ENCODE measurements around the gene CPS1. TPM values are rescaled to one million over a fixed set of nuclear protein-coding genes. Genes with fewer than 3 reads are reported as not detected.

The CPS1 gene
- total RNA-seq, 1 donor from 2014 or later: 0.18 TPM

GRCh38 chr2:210630873-210631560 lies 74.6 kb downstream of the CPS1 start:
- no peak for DNase-seq (ENCODE audit: low spot score)
- Mint-ChIP-seq H3K36me3 (ENCODE audit: low read depth) (no peaks in the 10 kb centered on the region), H3K4me3 (no peak overlapping the region), H3K27ac (no peak overlapping the region), H3K4me1 (ENCODE audit: low read depth) (no peaks in the 10 kb centered on the region), H3K9me3 (no peaks in the 10 kb centered on the region), H3K27me3 (ENCODE audit: insufficient read depth) (no peaks in the 10 kb centered on the region)
- intact Hi-C loops (cut with micrococcal nuclease): no loop called here

- intact Hi-C loops (cut with micrococcal nuclease): no loop called here
- Mint-ChIP-seq H3K27ac (no peak overlapping the region), H3K36me3 (ENCODE audit: low read depth) (no peaks in the 10 kb centered on the region), H3K27me3 (ENCODE audit: insufficient read depth) (no peaks in the 10 kb centered on the region), H3K4me1 (ENCODE audit: low read depth) (no peaks in the 10 kb centered on the region), H3K9me3 (no peaks in the 10 kb centered on the region), H3K4me3 (no peak overlapping the region)
- no peak for DNase-seq (ENCODE audit: low spot score)
Measured at GRCh38 chr2:210633699-210634098, 77.3 kb downstream of the CPS1 start.

GRCh38 chr2:210635257-210635656 lies 78.9 kb downstream of the CPS1 start:
- H3K4me1 Mint-ChIP-seq (ENCODE audit: low read depth): no peaks in the 10 kb centered on the region
- H3K4me3 Mint-ChIP-seq: no peak overlapping the region
- no peaks in the 10 kb centered on the region for H3K36me3 Mint-ChIP-seq (ENCODE audit: low read depth)
- no peaks in the 10 kb centered on the region for H3K9me3 Mint-ChIP-seq
- no peak for DNase-seq (ENCODE audit: low spot score)
- no peaks in the 10 kb centered on the region for H3K27me3 Mint-ChIP-seq (ENCODE audit: insufficient read depth)
- intact Hi-C loops (cut with micrococcal nuclease): no loop called here
- no peak overlapping the region for H3K27ac Mint-ChIP-seq

GRCh38 chr2:210642333-210642732 lies 85.9 kb downstream of the CPS1 start:
- H3K36me3 Mint-ChIP-seq (ENCODE audit: low read depth): no peaks in the 10 kb centered on the region
- H3K27ac Mint-ChIP-seq: no peak overlapping the region
- no peaks in the 10 kb centered on the region for H3K9me3 Mint-ChIP-seq
- no peak overlapping the region for H3K4me3 Mint-ChIP-seq
- intact Hi-C loops (cut with micrococcal nuclease): no loop called here
- H3K4me1 Mint-ChIP-seq (ENCODE audit: low read depth): no peaks in the 10 kb centered on the region
- DNase-seq (ENCODE audit: low spot score): no peak
- no peaks in the 10 kb centered on the region for H3K27me3 Mint-ChIP-seq (ENCODE audit: insufficient read depth)

- H3K4me1 Mint-ChIP-seq (ENCODE audit: low read depth): no peaks in the 10 kb centered on the region
- no peak overlapping the region for H3K4me3 Mint-ChIP-seq
- intact Hi-C loops (cut with micrococcal nuclease): no loop called here
- no peaks in the 10 kb centered on the region for H3K9me3 Mint-ChIP-seq
- no peaks in the 10 kb centered on the region for H3K27me3 Mint-ChIP-seq (ENCODE audit: insufficient read depth)
- DNase-seq (ENCODE audit: low spot score): no peak
- no peak overlapping the region for H3K27ac Mint-ChIP-seq
- no peaks in the 10 kb centered on the region for H3K36me3 Mint-ChIP-seq (ENCODE audit: low read depth)
Measured at GRCh38 chr2:210647151-210647550, 90.8 kb downstream of the CPS1 start.

- no peak for DNase-seq (ENCODE audit: low spot score)
- Mint-ChIP-seq H3K4me1 (ENCODE audit: low read depth) (no peaks in the 10 kb centered on the region), H3K27me3 (ENCODE audit: insufficient read depth) (no peaks in the 10 kb centered on the region), H3K27ac (no peak overlapping the region), H3K4me3 (no peak overlapping the region), H3K9me3 (no peaks in the 10 kb centered on the region), H3K36me3 (ENCODE audit: low read depth) (no peaks in the 10 kb centered on the region)
- intact Hi-C loops (cut with micrococcal nuclease): no loop called here
Measured at GRCh38 chr2:210654091-210654490, 97.7 kb downstream of the CPS1 start.

DNA sequence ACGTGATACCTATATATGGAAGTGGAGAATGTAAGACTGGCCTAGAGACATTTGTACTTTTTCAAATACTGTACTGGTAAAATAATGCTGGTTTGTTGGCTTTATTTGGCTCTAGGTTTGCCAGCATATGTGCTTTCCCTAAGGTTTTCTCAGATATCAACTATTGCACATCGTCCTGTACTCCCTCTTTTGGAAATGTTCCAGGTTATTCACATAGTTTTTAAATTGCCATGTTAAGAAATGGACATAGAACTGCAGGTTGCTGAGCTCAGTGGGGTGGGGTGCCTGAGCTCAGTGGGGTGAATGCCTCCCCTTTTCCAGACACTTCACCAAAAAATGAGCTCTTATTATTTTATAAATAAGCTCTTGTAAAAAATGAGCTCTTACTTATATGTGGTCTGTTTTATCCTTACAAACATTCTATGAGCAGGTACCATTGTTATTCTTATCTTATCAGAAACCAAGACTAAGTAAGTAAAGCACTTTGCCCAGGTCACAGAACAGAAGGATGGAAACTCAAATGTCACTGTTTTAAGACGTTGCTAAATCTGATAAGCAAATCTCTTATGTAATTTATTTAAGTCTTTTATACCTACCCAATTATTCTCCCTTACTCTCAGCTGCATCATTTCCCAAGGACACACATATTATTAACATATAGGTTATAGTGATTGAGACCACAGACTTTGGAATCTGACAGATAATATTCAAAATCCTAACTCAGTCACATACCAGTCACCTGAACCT lies 99.0 kb downstream of the CPS1 start:
- Mint-ChIP-seq H3K36me3 (ENCODE audit: low read depth) (no peaks in the 10 kb centered on the region), H3K4me1 (ENCODE audit: low read depth) (no peaks in the 10 kb centered on the region), H3K4me3 (no peak overlapping the region), H3K27ac (no peak overlapping the region), H3K27me3 (ENCODE audit: insufficient read depth) (no peaks in the 10 kb centered on the region), H3K9me3 (no peaks in the 10 kb centered on the region)
- DNase-seq (ENCODE audit: low spot score): no peak
- intact Hi-C loops (cut with micrococcal nuclease): no loop called here

DNA sequence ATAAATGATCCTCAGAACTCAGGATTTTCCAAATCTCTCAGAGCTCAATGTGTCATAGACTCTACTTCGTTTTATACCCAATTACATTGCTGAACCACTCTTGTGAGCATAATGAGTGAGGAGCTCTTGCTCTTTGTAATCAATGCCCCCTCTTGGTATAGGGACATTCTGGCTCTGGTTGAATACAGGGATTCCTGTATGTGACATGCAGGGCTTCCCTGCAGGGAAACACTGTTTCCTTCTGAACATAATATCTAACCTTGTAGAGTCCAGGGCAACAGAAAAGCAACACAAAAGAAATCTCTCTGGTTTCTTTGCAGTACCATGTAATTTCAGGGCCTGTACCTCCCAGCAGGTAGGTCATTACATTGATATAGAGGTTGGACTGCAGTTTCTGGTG lies 101.5 kb downstream of the CPS1 start:
- no peak overlapping the region for H3K27ac Mint-ChIP-seq
- H3K4me1 Mint-ChIP-seq (ENCODE audit: low read depth): no peaks in the 10 kb centered on the region
- DNase-seq (ENCODE audit: low spot score): no peak
- H3K4me3 Mint-ChIP-seq: no peak overlapping the region
- intact Hi-C loops (cut with micrococcal nuclease): no loop called here
- no peaks in the 10 kb centered on the region for H3K9me3 Mint-ChIP-seq
- no peaks in the 10 kb centered on the region for H3K36me3 Mint-ChIP-seq (ENCODE audit: low read depth)
- H3K27me3 Mint-ChIP-seq (ENCODE audit: insufficient read depth): no peaks in the 10 kb centered on the region

DNA sequence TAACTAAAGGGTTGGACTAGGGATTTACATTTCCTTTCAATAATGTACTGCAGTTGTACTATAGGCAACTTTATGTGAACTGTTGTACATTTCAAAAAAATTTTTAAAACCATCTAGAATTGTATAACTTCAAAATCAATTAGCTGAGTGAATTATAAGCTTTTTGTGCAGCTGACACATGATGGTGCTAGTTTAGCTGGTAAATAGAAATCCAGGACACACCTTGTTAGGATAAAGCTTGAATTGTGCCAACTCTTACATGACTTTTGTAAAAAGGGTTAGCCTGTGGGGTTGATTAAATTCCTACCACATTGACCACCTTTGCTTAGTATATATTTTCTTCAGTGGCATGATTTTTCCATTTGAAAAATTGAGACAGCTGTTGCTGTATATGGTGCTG lies 104.4 kb downstream of the CPS1 start:
- no peaks in the 10 kb centered on the region for H3K4me1 Mint-ChIP-seq (ENCODE audit: low read depth)
- H3K9me3 Mint-ChIP-seq: no peaks in the 10 kb centered on the region
- no peaks in the 10 kb centered on the region for H3K36me3 Mint-ChIP-seq (ENCODE audit: low read depth)
- no peak for DNase-seq (ENCODE audit: low spot score)
- no peak overlapping the region for H3K27ac Mint-ChIP-seq
- intact Hi-C loops (cut with micrococcal nuclease): no loop called here
- no peaks in the 10 kb centered on the region for H3K27me3 Mint-ChIP-seq (ENCODE audit: insufficient read depth)
- H3K4me3 Mint-ChIP-seq: no peak overlapping the region

GRCh38 chr2:210662560-210662959 lies 106.2 kb downstream of the CPS1 start:
- H3K4me1 Mint-ChIP-seq (ENCODE audit: low read depth): no peaks in the 10 kb centered on the region
- no peak for DNase-seq (ENCODE audit: low spot score)
- peaks cover 2% of the 10 kb centered on the region for H3K27me3 Mint-ChIP-seq (ENCODE audit: insufficient read depth)
- intact Hi-C loops (cut with micrococcal nuclease): no loop called here
- no peaks in the 10 kb centered on the region for H3K9me3 Mint-ChIP-seq
- H3K36me3 Mint-ChIP-seq (ENCODE audit: low read depth): no peaks in the 10 kb centered on the region
- H3K4me3 Mint-ChIP-seq: no peak overlapping the region
- no peak overlapping the region for H3K27ac Mint-ChIP-seq

- H3K9me3 Mint-ChIP-seq: no peaks in the 10 kb centered on the region
- H3K27me3 Mint-ChIP-seq (ENCODE audit: insufficient read depth): peaks cover 2% of the 10 kb centered on the region
- no peaks in the 10 kb centered on the region for H3K36me3 Mint-ChIP-seq (ENCODE audit: low read depth)
- no peak overlapping the region for H3K4me3 Mint-ChIP-seq
- no peaks in the 10 kb centered on the region for H3K4me1 Mint-ChIP-seq (ENCODE audit: low read depth)
- intact Hi-C loops (cut with micrococcal nuclease): no loop called here
- H3K27ac Mint-ChIP-seq: no peak overlapping the region
- DNase-seq (ENCODE audit: low spot score): no peak
Measured at GRCh38 chr2:210663631-210664089, 107.3 kb downstream of the CPS1 start.

- no peaks in the 10 kb centered on the region for H3K9me3 Mint-ChIP-seq
- DNase-seq (ENCODE audit: low spot score): no peak
- H3K27me3 Mint-ChIP-seq (ENCODE audit: insufficient read depth): peaks cover 2% of the 10 kb centered on the region
- intact Hi-C loops (cut with micrococcal nuclease): no loop called here
- H3K4me1 Mint-ChIP-seq (ENCODE audit: low read depth): no peaks in the 10 kb centered on the region
- no peak overlapping the region for H3K27ac Mint-ChIP-seq
- H3K36me3 Mint-ChIP-seq (ENCODE audit: low read depth): no peaks in the 10 kb centered on the region
- H3K4me3 Mint-ChIP-seq: no peak overlapping the region
Measured at GRCh38 chr2:210667711-210668110, 111.3 kb downstream of the CPS1 start.

DNA sequence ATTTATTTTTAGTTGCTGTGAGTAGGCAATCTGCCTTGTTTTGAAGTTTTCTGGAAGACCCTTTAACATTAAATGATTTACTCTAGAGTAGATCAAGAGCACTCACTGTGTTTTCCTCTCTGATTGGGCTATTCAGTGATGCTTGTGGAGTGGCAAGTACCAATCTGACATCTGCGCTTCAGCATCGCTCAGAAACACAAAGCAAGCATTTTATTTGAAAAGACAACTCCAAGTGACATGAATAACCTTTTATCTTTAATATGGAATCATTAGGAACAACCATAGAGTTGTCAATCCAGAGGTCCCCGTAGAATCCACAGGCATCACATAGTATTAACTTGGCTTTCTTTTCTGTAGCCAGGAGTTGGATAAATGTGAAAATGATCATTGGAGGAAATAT lies 114.7 kb downstream of the CPS1 start:
- no peak overlapping the region for H3K27ac Mint-ChIP-seq
- intact Hi-C loops (cut with micrococcal nuclease): no loop called here
- H3K4me3 Mint-ChIP-seq: no peak overlapping the region
- no peaks in the 10 kb centered on the region for H3K4me1 Mint-ChIP-seq (ENCODE audit: low read depth)
- H3K9me3 Mint-ChIP-seq: no peaks in the 10 kb centered on the region
- DNase-seq (ENCODE audit: low spot score): no peak
- no peaks in the 10 kb centered on the region for H3K36me3 Mint-ChIP-seq (ENCODE audit: low read depth)
- H3K27me3 Mint-ChIP-seq (ENCODE audit: insufficient read depth): peaks cover 2% of the 10 kb centered on the region
